Gastrocnemius medialis (tissue), 4 donors: ENCODE data around the gene VAC14. TPM values are rescaled to one million over a fixed set of nuclear protein-coding genes. Genes with fewer than 3 reads are reported as not detected.

ENCODE experiments used
- ATAC-seq, 2 donors: fragments of 150-250 bp; one replicate each; pipeline ENCODE4 v1.9.1; 2016
- DNase-seq, 2 donors: peaks; one replicate each; pipeline ENCODE4 v3.0.0-alpha.2; 2019
- H3K27ac ChIP-seq, 4 donors: fragments of 200-600 bp; sonication (generic); 1 replicate in 1 of 4; 2 replicates in 3 of 4; pipeline ENCODE4 v1.5.1; 2016 to 2018; ENCODE audit warnings: mild to moderate bottlenecking in 2 of 4, moderate library complexity in 1 of 4
- H3K27me3 ChIP-seq, 3 donors: fragments of 200-600 bp; sonication (generic) in 2 of 3; 1 replicate in 1 of 3; 2 replicates in 2 of 3; pipeline versions ENCODE4 v1.5.1 to v1.6.0; 2016 to 2019; ENCODE audit warnings: mild to moderate bottlenecking in 1 of 3, moderate library complexity in 1 of 3
- H3K36me3 ChIP-seq, 2 donors: fragments of 200-600 bp; sonication (generic) in 1 of 2; one replicate each; pipeline ENCODE4 v1.5.1; 2017 to 2018
- H3K4me1 ChIP-seq, 2 donors: fragments of 200-600 bp; sonication (generic) in 1 of 2; one replicate each; pipeline ENCODE4 v1.5.1; 2016 to 2017; ENCODE audit warnings: mild to moderate bottlenecking in 2 of 2
- H3K4me3 ChIP-seq, 4 donors: fragments of 200-600 bp; sonication (generic) in 3 of 4; 1 replicate in 1 of 4; 2 replicates in 3 of 4; pipeline ENCODE4 v1.5.1; 2016 to 2019; ENCODE audit warnings: mild to moderate bottlenecking in 2 of 4
- H3K9me3 ChIP-seq, 3 donors: fragments of 200-600 bp; sonication (generic) in 2 of 3; 1 replicate in 1 of 3; 2 replicates in 2 of 3; pipeline ENCODE4 v1.5.1; 2016 to 2019
- POLR2A ChIP-seq, 2 donors: fragments of 450-650 bp; IDR thresholded peaks; one replicate each; pipeline ENCODE4 v1.6.1; 2017; ENCODE audit warnings: antibody characterized with exemption in 2 of 2, mild to moderate bottlenecking in 2 of 2, moderate library complexity in 2 of 2
- in situ Hi-C, 4 donors: fragments of 200-750 bp; cut with MboI; loops; one replicate each; pipeline versions ENCODE4 v1.15.0 to v1.8.0; 2017; ENCODE audit warnings: low sequenced_read_pairs in 4 of 4
- intact Hi-C: fragments of 100-400 bp; cut with DNase I; formaldehyde crosslinking; loops from one replicate; pipeline ENCODE4 v1.15.1; 2023; ENCODE audit warnings: low total_unique reads
- total RNA-seq, 4 donors: library from RNA; depleted of rRNA; stranded (reverse); fragments of >200 nt; gene quantifications; one replicate each; pipeline versions ENCODE4 v1.1.0 to v1.2.3, GENCODE V29; 2016
- TF ChIP-seq, protein P1 (sequence below), 5 experiments: fragments of 450-650 bp in 3 of 5; fragments of 200-600 bp in 2 of 5; sonication (generic) in 2 of 5; IDR thresholded peaks in 4 of 5; conservative IDR thresholded peaks in 1 of 5; 1 replicate in 4 of 5; 2 replicates in 1 of 5; pipeline ENCODE4 v1.5.1; 2016 to 2019; ENCODE audit warnings: antibody characterized with exemption in 5 of 5, mild to moderate bottlenecking in 3 of 5, moderate library complexity in 3 of 5

VAC14 gene
- total RNA-seq, 4 donors from 2014 or later: 19.8 to 30.9 (median 27.0) TPM

GRCh38 chr16:70769131-70769530 lies 31.8 kb downstream of the VAC14 start:
- no peaks in the 10 kb centered on the region for H3K36me3 ChIP-seq
- in situ Hi-C loops: loop anchor here (10.0 to 25.0 kb wide), 2 partner anchors 84 to 232 kb away; partner anchors contain the start of gene MTSS2 (in 1 of the 4)
- no peak for DNase-seq
- no peak overlapping the region for H3K4me3 ChIP-seq
- no peak overlapping the region for H3K27ac ChIP-seq
- intact Hi-C loops: no loop called here
- TF ChIP-seq, protein P1, sequence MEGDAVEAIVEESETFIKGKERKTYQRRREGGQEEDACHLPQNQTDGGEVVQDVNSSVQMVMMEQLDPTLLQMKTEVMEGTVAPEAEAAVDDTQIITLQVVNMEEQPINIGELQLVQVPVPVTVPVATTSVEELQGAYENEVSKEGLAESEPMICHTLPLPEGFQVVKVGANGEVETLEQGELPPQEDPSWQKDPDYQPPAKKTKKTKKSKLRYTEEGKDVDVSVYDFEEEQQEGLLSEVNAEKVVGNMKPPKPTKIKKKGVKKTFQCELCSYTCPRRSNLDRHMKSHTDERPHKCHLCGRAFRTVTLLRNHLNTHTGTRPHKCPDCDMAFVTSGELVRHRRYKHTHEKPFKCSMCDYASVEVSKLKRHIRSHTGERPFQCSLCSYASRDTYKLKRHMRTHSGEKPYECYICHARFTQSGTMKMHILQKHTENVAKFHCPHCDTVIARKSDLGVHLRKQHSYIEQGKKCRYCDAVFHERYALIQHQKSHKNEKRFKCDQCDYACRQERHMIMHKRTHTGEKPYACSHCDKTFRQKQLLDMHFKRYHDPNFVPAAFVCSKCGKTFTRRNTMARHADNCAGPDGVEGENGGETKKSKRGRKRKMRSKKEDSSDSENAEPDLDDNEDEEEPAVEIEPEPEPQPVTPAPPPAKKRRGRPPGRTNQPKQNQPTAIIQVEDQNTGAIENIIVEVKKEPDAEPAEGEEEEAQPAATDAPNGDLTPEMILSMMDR (IDR thresholded peaks at IDR 0.05 in 4 of 5, conservative IDR thresholded peaks at IDR 0.05 in 1 of 5): no peak
- TF ChIP-seq POLR2A (IDR thresholded peaks at IDR 0.05): no peak
- no peak for ATAC-seq
- H3K27me3 ChIP-seq: no peaks in the 10 kb centered on the region
- H3K9me3 ChIP-seq: no peaks in the 10 kb centered on the region
- H3K4me1 ChIP-seq: peaks cover 45 to 49% of the 10 kb centered on the region in 2 donors

GRCh38 chr16:70768203-70768580 lies 32.8 kb downstream of the VAC14 start:
- H3K4me3 ChIP-seq: no peak overlapping the region
- intact Hi-C loops: no loop called here

DNA sequence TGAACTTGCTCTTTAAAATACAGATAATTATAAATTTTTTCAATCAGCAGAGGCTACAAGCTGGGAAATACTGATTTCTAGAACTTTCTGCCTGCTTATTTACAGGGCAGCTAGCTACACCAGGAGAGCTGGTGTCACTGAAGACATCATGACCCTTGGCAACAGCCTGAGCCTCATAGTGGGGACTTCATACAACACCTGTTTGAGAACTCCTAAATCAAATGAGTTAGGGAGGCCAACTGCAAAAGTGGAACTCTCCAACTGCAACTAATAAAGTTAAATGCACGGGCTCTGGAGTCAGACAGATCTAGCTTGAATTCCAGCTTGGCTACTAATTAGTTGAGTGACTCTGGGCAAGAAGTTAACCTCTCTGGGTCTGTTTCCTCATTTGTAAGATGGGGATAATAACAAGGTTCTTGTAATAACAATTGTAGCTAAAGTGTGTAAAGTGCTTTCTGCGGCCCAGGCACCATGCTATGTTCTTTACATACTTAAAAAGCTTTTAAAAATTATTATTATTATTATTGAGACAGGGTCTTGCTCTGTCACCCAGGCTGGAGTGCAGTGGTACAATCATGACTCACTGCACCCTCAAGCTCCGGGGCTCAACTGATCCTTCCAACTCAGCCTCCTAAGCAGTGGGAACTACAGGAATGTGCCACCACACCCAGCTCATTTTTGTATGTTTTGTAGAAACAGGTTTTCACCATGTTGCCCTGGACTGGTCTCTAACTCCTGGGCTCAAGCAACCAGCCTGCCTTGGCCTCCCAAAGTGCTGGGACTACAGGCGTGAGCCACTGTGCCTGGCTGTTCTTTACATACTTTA lies 33.4 kb downstream of the VAC14 start:
- H3K9me3 ChIP-seq: no peaks in the 10 kb centered on the region
- no peak overlapping the region for H3K27ac ChIP-seq
- DNase-seq (no peak), ATAC-seq (no peak)
- intact Hi-C loops (no loop called here), in situ Hi-C loops (loop anchor here (10.0 to 25.0 kb wide), 2 partner anchors 83 to 230 kb away; partner anchors contain the start of gene MTSS2 (in 1 of the 4))
- TF ChIP-seq POLR2A (IDR thresholded peaks at IDR 0.05): no peak
- TF ChIP-seq, protein P1 (IDR thresholded peaks at IDR 0.05 in 4 of 5, conservative IDR thresholded peaks at IDR 0.05 in 1 of 5): no peak
- peaks cover 41 to 44% of the 10 kb centered on the region in 2 donors for H3K4me1 ChIP-seq
- H3K4me3 ChIP-seq: no peak overlapping the region
- peaks cover 0 to 3% of the 10 kb centered on the region in 2 donors for H3K36me3 ChIP-seq
- no peaks in the 10 kb centered on the region for H3K27me3 ChIP-seq

More at GRCh38 chr16:70768203-70768580, 32.8 kb downstream of the VAC14 start:
- in situ Hi-C loops: loop anchor here (10.0 to 25.0 kb wide), 2 partner anchors 83 to 231 kb away; partner anchors contain the start of gene MTSS2 (in 1 of the 4)
- H3K27ac ChIP-seq: no peak overlapping the region
- H3K36me3 ChIP-seq: no peaks in the 10 kb centered on the region
- DNase-seq (no peak), ATAC-seq (no peak)
- no peaks in the 10 kb centered on the region for H3K9me3 ChIP-seq
- H3K27me3 ChIP-seq: no peaks in the 10 kb centered on the region
- TF ChIP-seq POLR2A (IDR thresholded peaks at IDR 0.05): no peak
- TF ChIP-seq, protein P1 (IDR thresholded peaks at IDR 0.05 in 4 of 5, conservative IDR thresholded peaks at IDR 0.05 in 1 of 5): no peak
- peaks cover 45 to 49% of the 10 kb centered on the region in 2 donors for H3K4me1 ChIP-seq

- Histone ChIP-seq H3K27ac (no peak overlapping the region), H3K9me3 (no peaks in the 10 kb centered on the region), H3K4me3 (no peak overlapping the region), H3K27me3 (no peaks in the 10 kb centered on the region), H3K36me3 (peaks cover 0 to 12% of the 10 kb centered on the region in 2 donors), H3K4me1 (peaks cover 33 to 34% of the 10 kb centered on the region in 2 donors)
- TF ChIP-seq POLR2A (IDR thresholded peaks at IDR 0.05): no peak
- TF ChIP-seq, protein P1 (IDR thresholded peaks at IDR 0.05 in 4 of 5, conservative IDR thresholded peaks at IDR 0.05 in 1 of 5): no peak
- no peak for DNase-seq
- ATAC-seq: no peak
- intact Hi-C loops: no loop called here
- in situ Hi-C loops: loop anchor here (10.0 to 25.0 kb wide), 2 partner anchors 82 to 229 kb away; partner anchors contain the start of gene MTSS2 (in 1 of the 4)
Observed at GRCh38 chr16:70766658-70767057, 34.3 kb downstream of the VAC14 start.
